GM18951 (cell line): ENCODE results near the gene OTOP2.
"Not testable (repeated sequence)": the region's sequence is repeated elsewhere in the genome, so short reads cannot be mapped to it uniquely, and the experiment has no call there.

Experiments
- POLR2A ChIP-seq: IDR thresholded peaks from 4 replicates; pipeline ENCODE4 v1.6.1; 2011; ENCODE audit warnings: mild to moderate bottlenecking; ENCODE audit not compliant: insufficient read length, insufficient read depth; ENCODE audit errors: extremely low read depth
- in situ Hi-C: fragments of 300-500 bp; cut with MboI; formaldehyde crosslinking; loops from one replicate; pipeline ENCODE4 v1.12.0; 2022; ENCODE audit warnings: low sequenced_read_pairs, mixed read lengths, inconsistent platforms; ENCODE audit not compliant: unreplicated experiment

The OTOP2 gene

GRCh38 chr17:74972107-74972972 is 48.3 kb downstream of the OTOP2 start, which contains the start of gene HID1:
Gene HID1, minus strand, starts transcription at chr17:74972759. Its CDS starts 103 bp downstream, at chr17:74972656.
- in situ Hi-C loops = no loop called here
- no peak for TF ChIP-seq POLR2A

- TF ChIP-seq POLR2A = no peak
Observed at GRCh38 chr17:74972973-74973328, 48.9 kb downstream of the OTOP2 start.

GRCh38 chr17:74975943-74976342 is 51.9 kb downstream of the OTOP2 start:
- TF ChIP-seq POLR2A = no peak
- in situ Hi-C loops = no loop called here

More at GRCh38 chr17:74972973-74973328, 48.9 kb downstream of the OTOP2 start:
- in situ Hi-C loops = no loop called here

GRCh38 chr17:74977802-74978201 is 53.7 kb downstream of the OTOP2 start:
- in situ Hi-C loops = no loop called here
- no peak for TF ChIP-seq POLR2A

- in situ Hi-C loops = no loop called here
- no peak for TF ChIP-seq POLR2A
Observed at GRCh38 chr17:74978240-74978639, 54.2 kb downstream of the OTOP2 start.

- in situ Hi-C loops = no loop called here
- TF ChIP-seq POLR2A = no peak
Observed at GRCh38 chr17:74979408-74980146, 55.5 kb downstream of the OTOP2 start.

GRCh38 chr17:74981318-74981978 is 57.4 kb downstream of the OTOP2 start:
- TF ChIP-seq POLR2A = no peak
- in situ Hi-C loops = no loop called here

- TF ChIP-seq POLR2A = peak; percentile 47
- in situ Hi-C loops = no loop called here
Observed at GRCh38 chr17:74981979-74982662, 58.0 kb downstream of the OTOP2 start.

GRCh38 chr17:74982663-74983313 is 58.7 kb downstream of the OTOP2 start:
- in situ Hi-C loops = not testable (repeated sequence)
